Measurements from ENCODE around the gene DHRS11. TPM values are rescaled to one million over a fixed set of nuclear protein-coding genes. Genes with fewer than 3 reads are reported as not detected.

Gene DHRS11
- total and polyA plus RNA-seq, 3 donors from 2014 or later, result 13.9 to 38.3 (median 17.6) TPM

- no peaks in the 10 kb centered on the region for H3K9me3 ChIP-seq
- TF ChIP-seq CTCF (IDR thresholded peaks at IDR 0.05) (no peak), POLR2A (IDR thresholded peaks at IDR 0.05) (no peak)
- H3K4me1 ChIP-seq, result no peaks in the 10 kb centered on the region
- H3K36me3 ChIP-seq (ENCODE audit: low read depth, missing control alignments), result no peaks in the 10 kb centered on the region
- H3K27ac ChIP-seq, result no peak overlapping the region
- WGBS, 2 donors, result 69 to 88% methylated on average over 4 of the region's 4 CpGs
- intact Hi-C loops (cut with DNase I; ENCODE audit: low total_unique reads), result no loop called here
- no peak overlapping the region for H3K4me3 ChIP-seq
- DNase-seq, result no peak
- H3K27me3 ChIP-seq, result no peaks in the 10 kb centered on the region
These were observed 39.3 kb downstream of the DHRS11 start for GRCh38 chr17:36631022-36631421.

DNA sequence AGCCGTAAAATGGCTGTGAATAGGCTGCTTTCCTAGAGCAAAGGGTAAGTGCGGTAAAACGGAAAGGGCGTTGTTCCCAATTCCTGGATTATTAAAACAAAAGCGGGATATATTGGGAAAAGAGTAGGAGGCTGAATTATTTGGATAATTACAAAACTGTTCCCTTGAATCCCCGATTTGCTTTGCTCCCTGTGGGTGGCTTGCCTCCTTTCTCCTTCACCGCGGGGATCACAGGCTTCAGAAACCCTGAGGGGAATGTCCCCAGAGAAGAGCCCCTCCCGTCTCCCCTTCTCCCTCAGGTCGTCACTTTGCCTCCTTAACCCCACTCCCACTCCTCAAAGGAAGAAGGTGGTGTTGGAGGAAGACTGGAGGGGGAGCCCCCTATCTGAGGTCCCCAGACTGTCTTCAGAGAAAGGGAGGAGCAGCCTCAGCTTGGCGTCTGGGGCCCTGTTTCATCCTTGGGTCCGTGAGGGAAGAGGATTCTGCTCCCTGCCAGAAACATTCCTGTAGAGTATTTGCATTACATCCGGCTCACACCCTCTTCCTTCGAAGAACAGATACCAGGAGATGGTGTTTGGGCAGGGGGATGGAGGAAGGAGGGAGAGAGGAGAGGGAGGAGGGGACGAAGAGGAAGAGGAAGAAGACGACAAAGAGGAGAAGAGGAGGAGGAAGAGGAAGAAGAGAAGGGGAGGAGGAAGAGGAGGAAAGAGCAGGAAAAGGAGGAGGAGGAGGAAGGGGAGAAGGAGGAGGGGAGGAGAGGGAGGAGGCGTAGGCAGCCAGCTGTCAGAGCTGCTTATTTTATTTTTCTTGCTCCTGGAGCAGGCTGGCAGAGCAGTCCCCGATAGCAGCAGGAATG lies 41.5 kb downstream of the DHRS11 start:
- TF ChIP-seq POLR2A (IDR thresholded peaks at IDR 0.05), result no peak
- TF ChIP-seq CTCF (IDR thresholded peaks at IDR 0.05), result no peak
- no peaks in the 10 kb centered on the region for H3K27me3 ChIP-seq
- no peak overlapping the region for H3K27ac ChIP-seq
- H3K36me3 ChIP-seq (ENCODE audit: low read depth, missing control alignments), result no peaks in the 10 kb centered on the region
- no peak for DNase-seq
- WGBS, 2 donors, result 58 to 64% methylated on average over 18 of the region's 18 CpGs
- no peak overlapping the region for H3K4me3 ChIP-seq
- no peaks in the 10 kb centered on the region for H3K9me3 ChIP-seq
- intact Hi-C loops (cut with DNase I; ENCODE audit: low total_unique reads), result no loop called here
- H3K4me1 ChIP-seq, result no peaks in the 10 kb centered on the region

- intact Hi-C loops (cut with DNase I; ENCODE audit: low total_unique reads), result no loop called here
- 85 to 95% methylated on average over 2 of the region's 2 CpGs for WGBS, 2 donors
- Histone ChIP-seq H3K36me3 (ENCODE audit: low read depth, missing control alignments) (no peaks in the 10 kb centered on the region), H3K9me3 (no peaks in the 10 kb centered on the region), H3K27ac (no peak overlapping the region), H3K4me3 (no peak overlapping the region), H3K27me3 (no peaks in the 10 kb centered on the region), H3K4me1 (peaks cover 5% of the 10 kb centered on the region)
- DNase-seq, result no peak
- no peak for TF ChIP-seq POLR2A (IDR thresholded peaks at IDR 0.05)
- TF ChIP-seq CTCF (IDR thresholded peaks at IDR 0.05), result no peak
These were observed 48.7 kb downstream of the DHRS11 start for GRCh38 chr17:36640346-36640745.

DNA sequence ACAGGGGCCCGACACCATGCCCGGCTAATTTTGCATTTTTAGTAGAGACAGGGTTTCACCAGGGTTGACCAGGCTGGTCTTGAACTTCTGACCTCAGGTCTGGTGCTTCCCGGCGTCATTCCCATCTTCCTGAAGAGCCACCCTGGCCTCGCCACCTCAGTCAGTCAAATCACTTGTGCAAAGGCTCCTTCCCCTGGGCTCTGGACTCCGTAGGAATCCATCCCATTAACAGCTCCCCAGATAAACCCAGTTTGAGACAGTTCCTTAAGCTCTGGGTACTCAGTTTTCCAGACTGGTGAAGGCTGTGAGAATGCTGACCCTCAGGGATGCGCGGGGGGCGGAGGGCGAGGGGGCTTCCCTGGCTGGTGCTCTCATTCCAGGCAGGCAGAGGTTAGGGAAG lies 49.2 kb downstream of the DHRS11 start:
- no peak overlapping the region for H3K4me3 ChIP-seq
- no peaks in the 10 kb centered on the region for H3K9me3 ChIP-seq
- peaks cover 5% of the 10 kb centered on the region for H3K4me1 ChIP-seq
- 42 to 54% methylated on average over 10 of the region's 10 CpGs for WGBS, 2 donors
- no peak overlapping the region for H3K27ac ChIP-seq
- no peaks in the 10 kb centered on the region for H3K36me3 ChIP-seq (ENCODE audit: low read depth, missing control alignments)
- no peaks in the 10 kb centered on the region for H3K27me3 ChIP-seq
- intact Hi-C loops (cut with DNase I; ENCODE audit: low total_unique reads), result no loop called here
- no peak for DNase-seq
- TF ChIP-seq CTCF (IDR thresholded peaks at IDR 0.05) (no peak), POLR2A (IDR thresholded peaks at IDR 0.05) (no peak)
